K562 (cell line): ENCODE measurements around the gene DAGLB. TPM values are rescaled to one million over a fixed set of nuclear protein-coding genes. Genes with fewer than 3 reads are reported as not detected.

ENCODE experiments used
- ARID1B ChIP-seq: fragments of 450-650 bp; IDR thresholded peaks from 2 replicates; pipeline ENCODE4 v1.6.1; 2016; ENCODE audit warnings: antibody characterized with exemption, mild to moderate bottlenecking, inconsistent platforms
- BCL6 ChIP-seq: fragments of 250-450 bp; sonication (Bioruptor Pico); IDR thresholded peaks from 2 replicates; pipeline ENCODE4 v1.4.0; 2020
- CHD1 ChIP-seq: fragments of 200-600 bp; sonication (generic); IDR thresholded peaks from one replicate; pipeline ENCODE4 v1.6.1; 2012; ENCODE audit warnings: mild to moderate bottlenecking, moderate library complexity, low read length, inconsistent platforms
- GATAD2B ChIP-seq: fragments of 450-650 bp; IDR thresholded peaks from 2 replicates; pipeline ENCODE4 v1.6.1; 2017; ENCODE audit warnings: mild to moderate bottlenecking, borderline replicate concordance
- MECOM ChIP-seq: fragments of 250-450 bp; sonication (Bioruptor Pico); IDR thresholded peaks from 2 replicates; pipeline ENCODE4 v1.8.0; 2022; ENCODE audit warnings: inconsistent platforms
- NFIX ChIP-seq: fragments of 250-450 bp; sonication (Bioruptor Pico); IDR thresholded peaks from 2 replicates; pipeline ENCODE4 v1.4.0; 2020; ENCODE audit warnings: low read depth, mild to moderate bottlenecking, moderate library complexity
- SRSF3 ChIP-seq: fragments of 200-400 bp; formaldehyde crosslinking; IDR thresholded peaks from 2 replicates; pipeline ENCODE4 v1.6.1; 2016; ENCODE audit warnings: mild to moderate bottlenecking, low read length, moderate library complexity; ENCODE audit not compliant: insufficient read depth
- ZBTB17 ChIP-seq: fragments of 450-650 bp; formaldehyde crosslinking; IDR thresholded peaks from 2 replicates; pipeline ENCODE4 v1.4.0; 2020; ENCODE audit warnings: mild to moderate bottlenecking
- ZNF583 ChIP-seq: fragments of 250-450 bp; sonication (Bioruptor Pico); IDR thresholded peaks from 2 replicates; pipeline ENCODE4 v1.4.0; 2020
- ZNF586 ChIP-seq: fragments of 450-650 bp; formaldehyde crosslinking; conservative IDR thresholded peaks from 2 replicates; pipeline ENCODE4 v1.4.0; 2020; ENCODE audit warnings: mild to moderate bottlenecking, moderate library complexity
- ZNF778 ChIP-seq: fragments of 450-650 bp; formaldehyde crosslinking; IDR thresholded peaks from 2 replicates; pipeline ENCODE4 v1.4.0; 2020; ENCODE audit warnings: mild to moderate bottlenecking, moderate library complexity
- polyA plus RNA-seq, 8 experiments: library from polyadenylated mRNA; depleted of rRNA in 4 of 8; stranded (reverse) in 5 of 8; unstranded in 3 of 8; fragments of >200 nt; fragmentation: Nextera tagmentation in 2 of 8; fragmentation: Illumina TruSeq in 1 of 8; extraction: Ambion mirVana in 2 of 8; extraction: Trizol in 1 of 8; gene quantifications; 2 replicates each; pipeline versions ENCODE4 v1.2.1 to v1.2.3, GENCODE V29; 2011 to 2014; ENCODE audit warnings: inconsistent platforms in 1 of 8, missing spikeins in 1 of 8
- total RNA-seq, 7 experiments: library from RNA; depleted of rRNA in 6 of 7; stranded (reverse); fragments of >200 nt in 6 of 7; fragmentation: Illumina TruSeq in 2 of 7; extraction: Trizol in 2 of 7; gene quantifications; 2 replicates each; pipeline versions ENCODE4 v1.2.1 to v1.2.3, GENCODE V29; 2011 to 2021; ENCODE audit warnings: low replicate concordance in 1 of 7
- TF ChIP-seq, protein P1 (sequence below): fragments of 250-450 bp; sonication (Bioruptor Pico); IDR thresholded peaks from 2 replicates; pipeline ENCODE4 v1.5.0; 2022; ENCODE audit warnings: mild to moderate bottlenecking
- TF ChIP-seq, protein P2 (sequence below), 3 experiments: fragments of 200-800 bp in 1 of 3; sonication (Bioruptor generic) in 1 of 3; sonication (generic) in 1 of 3; formaldehyde crosslinking in 1 of 3; IDR thresholded peaks; 2 replicates each; pipeline versions ENCODE4 v1.6.1 to v1.8.0; 2016 to 2022; ENCODE audit warnings: mild to moderate bottlenecking in 2 of 3, missing compliant biosample characterization in 2 of 3, missing genetic modification characterization in 2 of 3, missing genetic modification reagents in 1 of 3
- TF ChIP-seq, protein P3 (sequence below): sonication (generic); formaldehyde crosslinking; IDR thresholded peaks from 2 replicates; pipeline ENCODE4 v1.9.0; 2022; ENCODE audit warnings: mild to moderate bottlenecking, missing genetic modification reagents
- TF ChIP-seq, protein P4 (sequence below): sonication (generic); formaldehyde crosslinking; IDR thresholded peaks from 2 replicates; pipeline ENCODE4 v1.8.0; 2023; ENCODE audit warnings: mild to moderate bottlenecking, missing genetic modification reagents
- TF ChIP-seq, protein P5 (sequence below): conservative IDR thresholded peaks from 2 replicates; pipeline ENCODE4 v1.6.1; 2011; ENCODE audit warnings: low read depth, mild to moderate bottlenecking, low read length; ENCODE audit not compliant: control insufficient read depth
- TF ChIP-seq, protein P6 (sequence below): sonication (generic); formaldehyde crosslinking; IDR thresholded peaks from 2 replicates; pipeline ENCODE4 v1.8.0; 2022; ENCODE audit warnings: missing genetic modification reagents, mild to moderate bottlenecking, moderate library complexity, borderline replicate concordance

Gene DAGLB
- total and polyA plus RNA-seq, 9 of the 15 experiments (the other 6 are each of a cell fraction or from before 2014, with no cell fraction given): 0.92 to 16.4 (median 9.3) TPM

DNA sequence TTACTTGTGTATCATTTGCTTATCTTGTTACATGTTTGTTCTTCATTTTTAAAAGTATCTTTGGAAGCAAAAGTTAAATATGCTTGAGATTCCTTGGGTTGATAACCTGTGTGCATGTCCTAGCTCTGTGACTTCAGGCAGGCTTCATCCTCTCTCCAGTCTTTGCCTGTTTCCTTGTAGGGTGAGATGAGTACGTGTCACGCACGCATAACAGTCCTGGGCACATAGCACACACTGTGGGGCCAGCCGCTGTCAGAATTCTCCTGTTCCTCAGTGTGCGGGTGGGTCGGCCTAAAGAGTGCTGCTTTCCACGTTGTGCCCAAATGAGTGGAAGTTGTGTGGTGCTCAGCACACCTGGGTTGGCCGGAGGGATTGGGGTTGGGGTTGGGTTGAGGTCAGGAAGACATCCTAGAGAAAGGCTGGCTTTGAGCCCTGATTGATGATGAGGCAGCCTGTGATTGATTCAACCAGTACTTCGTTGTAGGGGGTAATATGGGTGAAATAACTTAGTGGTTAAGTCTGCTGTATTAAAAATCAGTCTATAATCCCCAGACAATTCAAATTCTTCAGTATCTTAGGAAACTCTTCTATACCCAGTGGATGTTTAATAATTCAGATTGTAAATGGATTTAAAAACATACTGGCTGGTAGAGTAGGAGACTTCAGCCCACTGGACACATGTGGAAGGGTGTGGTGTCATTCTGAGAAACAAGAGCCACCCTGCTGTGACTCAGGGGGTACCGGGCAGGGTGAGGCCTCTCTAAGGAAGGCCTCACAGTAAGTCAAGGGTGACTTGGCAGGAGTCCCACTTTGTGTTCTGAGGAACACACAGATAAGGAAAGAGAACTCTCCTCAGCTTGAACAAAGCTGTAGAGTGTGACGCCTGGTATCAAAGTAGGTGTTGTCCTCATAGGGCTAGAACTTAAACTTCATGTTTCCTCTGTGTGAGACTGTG lies 54.8 kb downstream of the DAGLB start (continued):
- TF ChIP-seq, protein P1, sequence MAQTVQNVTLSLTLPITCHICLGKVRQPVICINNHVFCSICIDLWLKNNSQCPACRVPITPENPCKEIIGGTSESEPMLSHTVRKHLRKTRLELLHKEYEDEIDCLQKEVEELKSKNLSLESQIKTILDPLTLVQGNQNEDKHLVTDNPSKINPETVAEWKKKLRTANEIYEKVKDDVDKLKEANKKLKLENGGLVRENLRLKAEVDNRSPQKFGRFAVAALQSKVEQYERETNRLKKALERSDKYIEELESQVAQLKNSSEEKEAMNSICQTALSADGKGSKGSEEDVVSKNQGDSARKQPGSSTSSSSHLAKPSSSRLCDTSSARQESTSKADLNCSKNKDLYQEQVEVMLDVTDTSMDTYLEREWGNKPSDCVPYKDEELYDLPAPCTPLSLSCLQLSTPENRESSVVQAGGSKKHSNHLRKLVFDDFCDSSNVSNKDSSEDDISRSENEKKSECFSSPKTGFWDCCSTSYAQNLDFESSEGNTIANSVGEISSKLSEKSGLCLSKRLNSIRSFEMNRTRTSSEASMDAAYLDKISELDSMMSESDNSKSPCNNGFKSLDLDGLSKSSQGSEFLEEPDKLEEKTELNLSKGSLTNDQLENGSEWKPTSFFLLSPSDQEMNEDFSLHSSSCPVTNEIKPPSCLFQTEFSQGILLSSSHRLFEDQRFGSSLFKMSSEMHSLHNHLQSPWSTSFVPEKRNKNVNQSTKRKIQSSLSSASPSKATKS (CRISPR knock-in tag): no peak
- TF ChIP-seq NFIX: no peak; the same call in 1 of the 2 replicates
- TF ChIP-seq, protein P2, sequence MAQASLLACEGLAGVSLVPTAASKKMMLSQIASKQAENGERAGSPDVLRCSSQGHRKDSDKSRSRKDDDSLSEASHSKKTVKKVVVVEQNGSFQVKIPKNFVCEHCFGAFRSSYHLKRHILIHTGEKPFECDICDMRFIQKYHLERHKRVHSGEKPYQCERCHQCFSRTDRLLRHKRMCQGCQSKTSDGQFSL (CRISPR knock-in tag; IDR thresholded peaks at IDR 0.05): no peak
- TF ChIP-seq, protein P2 (tag; IDR thresholded peaks at IDR 0.05): no peak
- TF ChIP-seq ZNF586: no peak
- TF ChIP-seq ZNF583 (CRISPR knock-in tag): no peak
- TF ChIP-seq, protein P3, sequence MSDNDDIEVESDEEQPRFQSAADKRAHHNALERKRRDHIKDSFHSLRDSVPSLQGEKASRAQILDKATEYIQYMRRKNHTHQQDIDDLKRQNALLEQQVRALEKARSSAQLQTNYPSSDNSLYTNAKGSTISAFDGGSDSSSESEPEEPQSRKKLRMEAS (CRISPR knock-in tag): peak; percentile 30
- TF ChIP-seq ZNF778 (CRISPR knock-in tag): no peak
- TF ChIP-seq, protein P4, sequence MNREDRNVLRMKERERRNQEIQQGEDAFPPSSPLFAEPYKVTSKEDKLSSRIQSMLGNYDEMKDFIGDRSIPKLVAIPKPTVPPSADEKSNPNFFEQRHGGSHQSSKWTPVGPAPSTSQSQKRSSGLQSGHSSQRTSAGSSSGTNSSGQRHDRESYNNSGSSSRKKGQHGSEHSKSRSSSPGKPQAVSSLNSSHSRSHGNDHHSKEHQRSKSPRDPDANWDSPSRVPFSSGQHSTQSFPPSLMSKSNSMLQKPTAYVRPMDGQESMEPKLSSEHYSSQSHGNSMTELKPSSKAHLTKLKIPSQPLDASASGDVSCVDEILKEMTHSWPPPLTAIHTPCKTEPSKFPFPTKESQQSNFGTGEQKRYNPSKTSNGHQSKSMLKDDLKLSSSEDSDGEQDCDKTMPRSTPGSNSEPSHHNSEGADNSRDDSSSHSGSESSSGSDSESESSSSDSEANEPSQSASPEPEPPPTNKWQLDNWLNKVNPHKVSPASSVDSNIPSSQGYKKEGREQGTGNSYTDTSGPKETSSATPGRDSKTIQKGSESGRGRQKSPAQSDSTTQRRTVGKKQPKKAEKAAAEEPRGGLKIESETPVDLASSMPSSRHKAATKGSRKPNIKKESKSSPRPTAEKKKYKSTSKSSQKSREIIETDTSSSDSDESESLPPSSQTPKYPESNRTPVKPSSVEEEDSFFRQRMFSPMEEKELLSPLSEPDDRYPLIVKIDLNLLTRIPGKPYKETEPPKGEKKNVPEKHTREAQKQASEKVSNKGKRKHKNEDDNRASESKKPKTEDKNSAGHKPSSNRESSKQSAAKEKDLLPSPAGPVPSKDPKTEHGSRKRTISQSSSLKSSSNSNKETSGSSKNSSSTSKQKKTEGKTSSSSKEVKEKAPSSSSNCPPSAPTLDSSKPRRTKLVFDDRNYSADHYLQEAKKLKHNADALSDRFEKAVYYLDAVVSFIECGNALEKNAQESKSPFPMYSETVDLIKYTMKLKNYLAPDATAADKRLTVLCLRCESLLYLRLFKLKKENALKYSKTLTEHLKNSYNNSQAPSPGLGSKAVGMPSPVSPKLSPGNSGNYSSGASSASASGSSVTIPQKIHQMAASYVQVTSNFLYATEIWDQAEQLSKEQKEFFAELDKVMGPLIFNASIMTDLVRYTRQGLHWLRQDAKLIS (CRISPR knock-in tag): no peak
- TF ChIP-seq BCL6 (CRISPR knock-in tag): no peak
- no peak for TF ChIP-seq CHD1
- TF ChIP-seq, protein P5, sequence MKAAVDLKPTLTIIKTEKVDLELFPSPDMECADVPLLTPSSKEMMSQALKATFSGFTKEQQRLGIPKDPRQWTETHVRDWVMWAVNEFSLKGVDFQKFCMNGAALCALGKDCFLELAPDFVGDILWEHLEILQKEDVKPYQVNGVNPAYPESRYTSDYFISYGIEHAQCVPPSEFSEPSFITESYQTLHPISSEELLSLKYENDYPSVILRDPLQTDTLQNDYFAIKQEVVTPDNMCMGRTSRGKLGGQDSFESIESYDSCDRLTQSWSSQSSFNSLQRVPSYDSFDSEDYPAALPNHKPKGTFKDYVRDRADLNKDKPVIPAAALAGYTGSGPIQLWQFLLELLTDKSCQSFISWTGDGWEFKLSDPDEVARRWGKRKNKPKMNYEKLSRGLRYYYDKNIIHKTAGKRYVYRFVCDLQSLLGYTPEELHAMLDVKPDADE: no peak
- TF ChIP-seq ZBTB17: no peak
- peak; percentile 88 for TF ChIP-seq GATAD2B
- TF ChIP-seq MECOM (CRISPR knock-in tag): no peak
- no peak for TF ChIP-seq SRSF3
- TF ChIP-seq ARID1B: peak; percentile 86
- TF ChIP-seq, protein P6, sequence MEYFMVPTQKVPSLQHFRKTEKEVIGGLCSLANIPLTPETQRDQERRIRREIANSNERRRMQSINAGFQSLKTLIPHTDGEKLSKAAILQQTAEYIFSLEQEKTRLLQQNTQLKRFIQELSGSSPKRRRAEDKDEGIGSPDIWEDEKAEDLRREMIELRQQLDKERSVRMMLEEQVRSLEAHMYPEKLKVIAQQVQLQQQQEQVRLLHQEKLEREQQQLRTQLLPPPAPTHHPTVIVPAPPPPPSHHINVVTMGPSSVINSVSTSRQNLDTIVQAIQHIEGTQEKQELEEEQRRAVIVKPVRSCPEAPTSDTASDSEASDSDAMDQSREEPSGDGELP (CRISPR knock-in tag): peak; percentile 70; the same call in 1 of the 2 replicates
